Measurements from ENCODE around the gene ARID1A. TPM values are rescaled to one million over a fixed set of nuclear protein-coding genes. Genes with fewer than 3 reads are reported as not detected.
A peak's percentile ranks its signal among the peaks of the same experiment; 100 is the strongest.

The ARID1A gene
- polyA plus RNA-seq, 2 of the 4 experiments (the other 2 are of a cell fraction): 17.4 to 21.4 TPM

- DNase-seq (ENCODE audit: low read depth in 1 of 2, low spot score in 1 of 2) (peak; percentile 69 to 87), ATAC-seq (peak; percentile 71 to 91), FAIRE-seq (no peak)
- 52% methylated on average over 2 of the region's 2 CpGs for WGBS (ENCODE audit: missing lambda C conversion rate)
- Histone ChIP-seq H3K4me3 (no peak overlapping the region), H3K9me3 (no peaks in the 10 kb centered on the region), H3K4me2 (peak overlapping the region; percentile 54), H3K27ac (peak overlapping the region; percentile 3 to 78; a peak in 4 of 6 replicates), H3K4me1 (peaks cover 29% of the 10 kb centered on the region)
- ChIA-PET POLR2A (no interaction called here), CTCF (interaction anchor here (1.7 kb wide), 1 partner anchor 169 kb away, joined by 9 read pairs; no protein-coding TSS in a partner anchor)
- TF ChIP-seq GATA3 (IDR thresholded peaks at IDR 0.05; ENCODE audit: borderline replicate concordance) (no peak), E2F6 (IDR thresholded peaks at IDR 0.05; ENCODE audit: borderline replicate concordance, low read depth) (no peak), CBX2 (IDR thresholded peaks at IDR 0.05; ENCODE audit: borderline replicate concordance, low read depth) (no peak), MAX (IDR thresholded peaks at IDR 0.05) (peak; percentile 56; the same call in 1 of the 2 replicates), RARB (CRISPR knock-in tag; IDR thresholded peaks at IDR 0.05) (peak; percentile 60; the same call in 1 of the 2 replicates), TFCP2L1 (CRISPR knock-in tag; IDR thresholded peaks at IDR 0.05) (no peak), FOSL2 (IDR thresholded peaks at IDR 0.05) (no peak), FOSL2 (CRISPR knock-in tag; IDR thresholded peaks at IDR 0.05) (peak; percentile 82), ZC3H11A (IDR thresholded peaks at IDR 0.05) (no peak), JUN (IDR thresholded peaks at IDR 0.05) (0 out of 5 replicates have a peak, but pooled peaks of 1 of the 2 experiments have one; percentile 35), HOXA7 (CRISPR knock-in tag; IDR thresholded peaks at IDR 0.05) (no peak)
Measured at GRCh38 chr1:26771643-26772321, 76.0 kb downstream of the ARID1A start.

GRCh38 chr1:26772687-26773086 is 76.9 kb downstream of the ARID1A start:
- 46% methylated on average over 3 of the region's 4 CpGs for WGBS (ENCODE audit: missing lambda C conversion rate)
- FAIRE-seq: no peak
- no peak overlapping the region for H3K4me3 ChIP-seq
- ChIA-PET POLR2A (no interaction called here), CTCF (interaction anchor here (1.2 to 1.7 kb wide), 2 partner anchors 16 to 170 kb away, joined by 4 to 9 read pairs; no protein-coding TSS in a partner anchor)
- no peaks in the 10 kb centered on the region for H3K9me3 ChIP-seq
- TF ChIP-seq GATA3 (IDR thresholded peaks at IDR 0.05; ENCODE audit: borderline replicate concordance): peak; percentile 21; the same call in 1 of the 2 replicates
- no peak for TF ChIP-seq CHD2 (IDR thresholded peaks at IDR 0.05; ENCODE audit: low read length, partially characterized antibody)
- peaks cover 29% of the 10 kb centered on the region for H3K4me1 ChIP-seq
- peak; percentile 28 to 47 for DNase-seq (ENCODE audit: low read depth in 1 of 2, low spot score in 1 of 2)
- ATAC-seq: peak; percentile 30 to 39; a peak in 4 of 6 replicates
- H3K27ac ChIP-seq: peak overlapping the region in 1 of 2 experiments; percentile 78; a peak in 3 of 6 replicates
- H3K4me2 ChIP-seq: no peak overlapping the region; the same call in 1 of the 3 replicates

GRCh38 chr1:26774462-26774861 is 78.6 kb downstream of the ARID1A start:
- DNase-seq (ENCODE audit: low read depth in 1 of 2, low spot score in 1 of 2): no peak
- FAIRE-seq: no peak
- peaks cover 29% of the 10 kb centered on the region for H3K4me1 ChIP-seq
- no peak overlapping the region for H3K4me3 ChIP-seq
- ATAC-seq: no peak
- TF ChIP-seq CHD2 (IDR thresholded peaks at IDR 0.05; ENCODE audit: low read length, partially characterized antibody) (no peak), ZC3H11A (IDR thresholded peaks at IDR 0.05) (no peak), MAZ (IDR thresholded peaks at IDR 0.05; ENCODE audit: borderline replicate concordance, low read depth, low read length) (no peak), CEBPB (IDR thresholded peaks at IDR 0.05) (no peak), HES2 (IDR thresholded peaks at IDR 0.05) (no peak), CTCF (IDR thresholded peaks at IDR 0.05) (no peak), HOXB5 (CRISPR knock-in tag; IDR thresholded peaks at IDR 0.05) (no peak), HDAC2 (IDR thresholded peaks at IDR 0.05) (no peak), SREBF2 (IDR thresholded peaks at IDR 0.05) (no peak), ZNF302 (CRISPR knock-in tag; IDR thresholded peaks at IDR 0.05) (no peak), EHMT2 (IDR thresholded peaks at IDR 0.05; ENCODE audit: low read depth) (no peak), ZSCAN20 (CRISPR knock-in tag; IDR thresholded peaks at IDR 0.05) (no peak), EHF (CRISPR knock-in tag; IDR thresholded peaks at IDR 0.05) (no peak), GATA3 (IDR thresholded peaks at IDR 0.05; ENCODE audit: borderline replicate concordance) (no peak), RNF2 (IDR thresholded peaks at IDR 0.05; ENCODE audit: borderline replicate concordance, low read depth) (no peak), TFCP2L1 (CRISPR knock-in tag; IDR thresholded peaks at IDR 0.05) (no peak), FOXS1 (CRISPR knock-in tag; IDR thresholded peaks at IDR 0.05) (no peak), KDM5A (IDR thresholded peaks at IDR 0.05) (no peak)
- H3K27ac ChIP-seq: no peak overlapping the region
- 100% methylated on average over 2 of the region's 13 CpGs for WGBS (ENCODE audit: missing lambda C conversion rate)
- CTCF ChIA-PET: no interaction called here
- no peak overlapping the region for H3K4me2 ChIP-seq
- POLR2A ChIA-PET: no interaction called here
- H3K9me3 ChIP-seq: no peaks in the 10 kb centered on the region
